ENCODE measurements around the gene CTNNA3.

The CTNNA3 gene

DNA sequence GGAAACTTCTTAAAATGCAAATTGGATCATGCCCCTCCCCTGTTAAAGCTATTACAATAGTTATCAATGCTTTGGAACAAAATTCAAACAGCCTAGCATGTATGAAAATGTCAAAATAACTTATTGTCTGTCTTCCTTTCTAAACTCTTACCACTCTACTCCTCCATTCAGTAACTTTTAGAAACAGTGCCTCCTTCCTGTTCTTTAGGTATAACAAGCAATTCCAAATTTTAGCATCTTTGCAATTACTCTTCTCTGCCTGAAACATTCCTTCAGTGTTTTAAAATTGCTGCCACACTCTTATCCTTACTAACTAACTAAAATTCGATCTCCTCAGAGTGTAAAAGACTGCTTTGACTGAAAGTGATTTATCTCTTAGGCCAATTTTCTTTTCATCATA is 1430.6 kb downstream of the CTNNA3 start:
- no peak for DNase-seq

- DNase-seq: no peak
Measured at GRCh38 chr10:66259836-66260235, 1436.2 kb downstream of the CTNNA3 start.

GRCh38 chr10:66258693-66259092 is 1437.3 kb downstream of the CTNNA3 start:
- no peak for DNase-seq

DNA sequence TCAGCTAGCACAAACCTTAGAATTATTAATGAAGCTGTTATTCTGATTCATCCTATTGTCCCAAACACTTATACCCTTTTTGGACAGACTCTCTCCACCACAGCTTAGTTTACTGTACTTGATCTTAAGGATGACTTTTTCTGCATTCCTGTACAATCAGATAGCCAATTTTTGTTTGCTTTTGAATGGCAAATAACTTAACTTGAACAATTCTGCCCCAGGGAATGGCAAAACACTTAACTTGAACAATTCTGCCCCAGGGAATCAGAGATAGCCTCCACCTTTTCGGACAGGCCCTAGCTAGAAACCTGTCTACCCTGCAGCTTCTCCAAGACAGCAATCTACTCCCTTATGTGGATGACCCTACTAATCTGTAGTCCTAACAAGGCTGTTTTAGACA is 1438.2 kb downstream of the CTNNA3 start:
- DNase-seq: no peak

DNA sequence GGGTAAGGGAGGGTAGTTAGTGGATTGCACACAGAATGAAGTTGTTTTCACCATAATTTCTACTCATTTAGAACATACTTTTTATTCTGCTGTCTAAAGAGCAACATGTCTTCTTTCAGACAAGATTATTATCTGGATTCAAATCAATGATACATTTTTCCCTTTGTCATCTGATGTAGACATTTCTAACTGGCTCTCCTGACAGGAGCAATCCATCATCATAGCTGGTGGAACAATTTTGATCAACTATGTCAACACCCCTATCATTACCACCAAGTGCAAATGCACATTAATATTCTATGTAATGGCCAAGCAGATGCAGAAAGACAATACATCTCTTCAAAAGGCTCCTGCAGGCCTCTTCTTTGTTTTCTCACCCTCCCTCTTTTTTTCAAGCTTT is 1443.0 kb downstream of the CTNNA3 start:
- no peak for DNase-seq

DNA sequence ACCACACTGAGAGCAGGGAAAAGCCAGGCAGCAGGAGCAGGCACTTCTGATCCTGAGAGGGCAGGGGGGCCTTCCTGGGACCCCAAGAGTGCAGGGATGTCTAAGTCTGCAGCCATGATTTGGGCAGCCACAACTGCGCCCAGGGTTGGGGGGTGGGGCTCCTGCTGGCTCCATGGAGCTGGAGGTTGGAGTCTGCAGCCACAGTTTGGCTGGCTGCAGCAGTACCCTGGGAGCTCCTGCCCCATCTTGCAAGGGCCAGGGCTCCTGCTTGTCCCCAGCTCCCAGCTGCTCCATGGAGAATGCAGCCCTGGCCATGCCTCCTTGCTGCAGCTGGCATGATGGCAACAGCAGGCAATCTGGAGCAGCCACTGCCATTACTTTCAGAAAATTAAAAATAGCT is 1449.8 kb downstream of the CTNNA3 start:
- no peak for DNase-seq

DNA sequence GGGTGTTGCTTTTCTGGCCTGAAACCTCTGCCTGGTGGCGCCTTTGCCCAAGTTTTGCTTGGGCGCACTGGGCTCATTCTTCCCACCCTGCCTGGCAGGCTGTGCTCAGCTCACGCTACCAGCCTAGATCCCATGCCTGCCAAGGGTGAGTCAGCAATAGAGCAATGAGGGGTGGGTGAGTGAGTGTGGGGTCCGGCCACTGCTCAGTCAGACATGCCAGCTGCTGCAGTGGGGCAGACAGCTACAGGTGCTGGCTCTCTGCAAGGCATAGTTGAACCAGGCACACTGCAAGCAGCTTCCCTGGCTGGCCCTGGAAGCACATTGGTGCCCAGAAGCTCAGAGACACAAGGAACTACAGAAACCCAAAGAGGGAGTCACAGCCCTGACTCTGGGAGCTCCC is 1451.0 kb downstream of the CTNNA3 start:
- DNase-seq: no peak

- DNase-seq: no peak
Measured at GRCh38 chr10:66242885-66243284, 1453.1 kb downstream of the CTNNA3 start.

GRCh38 chr10:66239062-66239461 is 1456.9 kb downstream of the CTNNA3 start:
- no peak for DNase-seq

- no peak for DNase-seq
Measured at GRCh38 chr10:66238343-66238742, 1457.7 kb downstream of the CTNNA3 start.

DNA sequence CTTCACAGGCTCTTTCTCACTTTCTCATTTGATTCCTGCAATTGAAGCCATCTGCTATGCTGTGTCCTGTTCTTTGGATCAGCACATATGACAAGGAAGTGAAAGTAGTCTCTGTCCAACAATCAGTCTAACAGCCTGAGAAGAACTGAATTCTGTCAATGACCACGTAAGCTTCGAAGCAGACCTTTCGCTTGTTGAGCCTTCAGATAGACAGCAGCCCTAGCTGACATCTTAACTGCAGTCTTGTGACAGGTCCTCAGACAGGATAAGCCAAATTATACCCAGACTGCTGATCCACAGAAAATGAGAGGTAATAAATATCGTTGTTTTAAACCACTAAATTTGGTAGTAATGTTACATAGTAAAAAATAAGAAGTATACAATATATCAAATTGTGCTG is 1461.1 kb downstream of the CTNNA3 start:
- DNase-seq: no peak

- no peak for DNase-seq
Measured at GRCh38 chr10:66228887-66229286, 1467.1 kb downstream of the CTNNA3 start.

- no peak for DNase-seq
Measured at GRCh38 chr10:66223656-66224055, 1472.3 kb downstream of the CTNNA3 start.

- no peak for DNase-seq
Measured at GRCh38 chr10:66222462-66223046, 1473.4 kb downstream of the CTNNA3 start.

DNA sequence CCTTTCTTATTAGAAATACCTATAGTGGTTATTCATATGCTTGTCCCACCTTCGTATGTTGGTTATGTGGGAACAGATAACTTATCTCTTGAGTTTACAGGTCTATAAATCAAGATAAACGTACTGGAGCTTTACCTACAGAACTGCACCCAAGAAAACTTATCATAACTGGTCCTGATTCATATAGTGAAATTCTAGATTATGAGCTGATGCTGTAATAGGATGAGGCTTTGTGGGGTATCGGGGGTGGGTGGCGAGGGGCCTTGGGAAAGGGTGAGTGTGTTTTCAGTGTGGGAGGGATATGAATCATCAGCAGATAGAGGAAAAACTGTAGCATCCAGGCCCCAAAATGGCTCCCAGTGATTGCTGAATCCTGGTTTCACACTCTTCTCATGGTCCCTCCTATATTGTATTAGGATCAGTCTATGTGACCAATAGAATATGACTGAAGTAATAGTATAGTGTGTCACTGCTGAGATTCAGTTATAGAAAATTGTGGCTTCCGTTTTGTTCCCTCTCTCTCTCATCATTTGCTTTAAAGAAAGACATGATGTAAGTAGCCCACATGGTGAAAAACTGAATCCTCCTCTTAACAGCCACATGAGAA is 1476.9 kb downstream of the CTNNA3 start:
- DNase-seq: no peak

- no peak for DNase-seq
Measured at GRCh38 chr10:66218289-66218688, 1477.7 kb downstream of the CTNNA3 start.

- no peak for DNase-seq
Measured at GRCh38 chr10:66215920-66216319, 1480.1 kb downstream of the CTNNA3 start.

DNA sequence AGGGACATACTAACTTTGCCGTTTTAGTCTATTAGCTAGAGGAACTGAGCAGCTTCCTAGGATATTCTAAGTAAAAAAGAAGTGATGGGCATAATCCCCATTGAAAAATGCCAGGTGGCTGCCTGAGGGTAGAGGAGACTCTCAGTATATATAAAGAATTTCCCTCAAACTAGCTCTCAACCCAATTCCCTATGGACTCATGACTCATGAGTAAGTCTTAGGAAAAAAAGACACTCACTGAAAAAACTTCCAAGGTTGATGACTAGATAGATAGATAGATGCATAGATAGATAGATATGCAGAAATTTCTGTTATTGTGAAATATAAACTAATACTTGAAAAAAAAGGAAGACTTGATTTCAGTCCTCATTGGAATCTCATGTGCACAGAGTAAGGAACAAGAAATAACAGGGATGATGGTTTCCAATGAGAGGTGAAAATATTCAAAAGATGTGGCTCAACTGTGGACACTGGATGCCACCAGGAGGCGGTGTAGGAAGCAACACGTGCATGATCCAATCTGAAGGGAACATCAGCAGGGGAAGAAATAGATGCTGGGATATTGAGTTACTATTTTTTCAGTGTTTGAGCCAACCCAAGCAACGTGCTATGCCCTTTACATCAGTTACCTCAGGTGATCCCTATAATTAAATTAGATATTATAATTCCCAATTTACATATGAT is 1481.1 kb downstream of the CTNNA3 start:
- DNase-seq: no peak

DNA sequence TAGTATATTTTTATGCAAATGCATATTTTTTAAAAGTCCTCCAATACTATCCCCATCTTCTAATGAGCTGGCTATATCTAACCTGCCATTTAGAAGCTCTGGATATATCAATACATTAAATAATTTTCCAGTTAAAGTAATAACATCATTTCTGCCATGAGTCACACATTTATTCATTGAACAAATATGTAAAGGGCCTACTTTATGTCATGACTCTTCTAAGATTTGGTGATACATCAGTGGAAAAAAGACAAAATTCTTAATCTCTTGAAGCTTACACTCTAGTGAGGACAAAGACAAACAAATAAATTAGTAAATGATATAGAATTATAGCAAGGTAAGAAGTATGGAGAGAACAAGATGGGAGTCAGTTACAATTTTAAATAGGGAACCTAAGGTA is 1487.0 kb downstream of the CTNNA3 start:
- no peak for DNase-seq

DNA sequence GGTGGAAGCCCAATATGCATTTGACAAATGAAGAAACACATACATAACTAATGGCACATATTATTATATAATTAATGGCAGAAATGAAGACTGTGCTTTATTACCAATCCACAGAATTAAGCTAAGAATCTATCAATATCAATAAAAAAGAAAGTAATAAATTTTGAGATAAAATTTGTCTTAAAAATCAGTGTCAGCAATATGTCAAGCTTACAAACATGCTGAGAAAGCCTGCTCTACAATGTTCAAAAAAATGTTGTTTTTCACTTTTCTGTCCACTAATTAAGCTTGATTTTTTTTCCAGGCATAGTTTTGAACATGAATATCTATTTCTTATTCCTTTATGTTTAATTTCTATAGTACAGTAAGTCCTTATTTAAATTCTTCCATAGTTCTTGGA is 1491.2 kb downstream of the CTNNA3 start:
- DNase-seq: no peak

DNA sequence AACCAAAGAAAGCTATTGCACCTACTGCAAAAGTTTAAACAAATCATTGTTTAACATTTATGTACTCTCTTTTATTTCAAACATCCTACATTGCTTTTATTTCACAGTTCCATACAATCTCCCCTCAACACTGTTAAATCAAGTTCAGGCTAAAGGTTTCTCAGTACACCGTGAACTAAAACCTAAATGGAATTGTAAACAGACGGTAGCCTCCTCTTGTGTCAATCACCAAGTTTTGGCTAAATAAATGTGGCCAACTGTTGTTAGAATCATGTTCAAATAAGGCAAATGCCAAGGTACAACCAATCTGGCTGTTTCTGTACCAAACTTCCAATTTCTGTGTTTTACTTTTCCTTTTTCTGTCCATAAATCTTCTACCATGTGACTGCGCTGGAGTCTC is 1493.9 kb downstream of the CTNNA3 start:
- DNase-seq: no peak

- DNase-seq: no peak
Measured at GRCh38 chr10:66192162-66192831, 1503.7 kb downstream of the CTNNA3 start.

GRCh38 chr10:66190413-66190812 is 1505.6 kb downstream of the CTNNA3 start:
- DNase-seq: no peak

DNA sequence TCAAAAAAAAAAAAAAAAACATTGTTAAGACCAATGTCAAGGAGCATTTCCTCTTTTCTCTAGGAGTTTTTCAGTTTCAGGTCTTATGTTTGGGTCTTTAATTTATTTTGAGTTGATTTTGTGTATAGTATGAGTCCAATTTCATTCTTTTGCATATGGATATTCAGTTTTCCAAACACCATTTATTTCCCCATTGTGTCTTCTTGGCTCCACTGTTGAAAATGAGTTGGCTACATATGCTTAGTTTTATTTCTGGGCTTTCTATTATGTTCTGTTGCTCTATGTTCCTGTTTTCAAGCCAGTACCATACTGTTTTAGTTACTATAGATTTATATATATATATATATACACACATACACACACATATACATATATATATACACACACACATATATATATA is 1506.7 kb downstream of the CTNNA3 start:
- DNase-seq: no peak

Measured in CD4-positive, alpha-beta T cell treated with Interleukin-10 for 1 hour (primary cell).